ENCODE measurements around the gene TUBGCP2.

TUBGCP2 gene, protein sequence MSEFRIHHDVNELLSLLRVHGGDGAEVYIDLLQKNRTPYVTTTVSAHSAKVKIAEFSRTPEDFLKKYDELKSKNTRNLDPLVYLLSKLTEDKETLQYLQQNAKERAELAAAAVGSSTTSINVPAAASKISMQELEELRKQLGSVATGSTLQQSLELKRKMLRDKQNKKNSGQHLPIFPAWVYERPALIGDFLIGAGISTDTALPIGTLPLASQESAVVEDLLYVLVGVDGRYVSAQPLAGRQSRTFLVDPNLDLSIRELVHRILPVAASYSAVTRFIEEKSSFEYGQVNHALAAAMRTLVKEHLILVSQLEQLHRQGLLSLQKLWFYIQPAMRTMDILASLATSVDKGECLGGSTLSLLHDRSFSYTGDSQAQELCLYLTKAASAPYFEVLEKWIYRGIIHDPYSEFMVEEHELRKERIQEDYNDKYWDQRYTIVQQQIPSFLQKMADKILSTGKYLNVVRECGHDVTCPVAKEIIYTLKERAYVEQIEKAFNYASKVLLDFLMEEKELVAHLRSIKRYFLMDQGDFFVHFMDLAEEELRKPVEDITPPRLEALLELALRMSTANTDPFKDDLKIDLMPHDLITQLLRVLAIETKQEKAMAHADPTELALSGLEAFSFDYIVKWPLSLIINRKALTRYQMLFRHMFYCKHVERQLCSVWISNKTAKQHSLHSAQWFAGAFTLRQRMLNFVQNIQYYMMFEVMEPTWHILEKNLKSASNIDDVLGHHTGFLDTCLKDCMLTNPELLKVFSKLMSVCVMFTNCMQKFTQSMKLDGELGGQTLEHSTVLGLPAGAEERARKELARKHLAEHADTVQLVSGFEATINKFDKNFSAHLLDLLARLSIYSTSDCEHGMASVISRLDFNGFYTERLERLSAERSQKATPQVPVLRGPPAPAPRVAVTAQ

DNA sequence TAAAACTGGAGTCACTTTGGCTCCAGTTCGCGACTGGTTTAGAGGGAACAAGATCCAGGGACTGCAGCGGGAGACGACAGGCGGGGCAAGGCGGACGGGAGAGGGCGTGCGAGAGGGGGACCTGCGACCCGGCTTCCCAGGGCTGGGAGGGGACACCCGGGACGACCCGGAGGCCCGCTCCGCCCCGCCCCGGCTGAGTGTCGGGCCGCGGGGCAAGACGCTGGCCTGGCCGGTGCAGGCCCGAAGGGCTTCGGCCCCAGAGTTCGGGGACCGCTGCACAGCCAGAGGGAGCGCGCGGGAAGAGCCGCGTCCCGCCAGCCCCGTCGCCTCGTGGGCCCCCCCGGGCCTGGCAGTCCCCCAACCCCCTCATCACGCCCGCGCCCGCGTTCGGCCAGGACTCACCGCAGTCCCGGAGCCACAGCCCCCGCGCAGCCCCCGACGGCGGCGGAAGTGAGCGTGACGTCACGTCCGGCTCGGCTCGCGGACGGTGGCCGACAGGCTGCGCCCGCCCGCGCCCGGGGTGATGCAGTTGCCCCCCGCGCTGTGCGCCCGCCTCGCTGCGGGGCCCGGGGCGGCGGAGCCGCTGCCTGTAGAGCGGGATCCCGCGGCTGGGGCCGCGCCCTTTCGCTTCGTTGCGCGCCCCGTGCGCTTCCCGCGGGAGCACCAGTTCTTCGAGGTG, at the start of gene TUBGCP2, which contains the start of gene ZNF511:
Gene TUBGCP2, minus strand, starts transcription at position 452 of the 679 bp plus-strand sequence. CDS start 5,931 bp downstream, outside the sequence.
Gene ZNF511, plus strand, starts transcription at position 494 of the 679 bp plus-strand sequence. Its CDS starts 30 bp downstream, at position 524.
- Histone ChIP-seq H3K27me3 (ENCODE audit: insufficient read depth, poor library complexity, severe bottlenecking) (no peaks in the 10 kb centered on the region), H3K27ac (ENCODE audit: poor library complexity, severe bottlenecking) (peak within 1 kb of the TSS; percentile 66), H3K9me3 (ENCODE audit: severe bottlenecking) (no peaks in the 10 kb centered on the region), H3K36me3 (ENCODE audit: low read depth) (peaks cover 32% of the 10 kb centered on the region), H3K4me3 (ENCODE audit: severe bottlenecking) (peak within 1 kb of the TSS; percentile 97), H3K4me1 (ENCODE audit: insufficient read depth, poor library complexity, severe bottlenecking) (peaks cover 3% of the 10 kb centered on the region)
- ATAC-seq (ENCODE audit: low read depth) (peak; percentile 68), DNase-seq (ENCODE audit: low spot score) (no peak)
- TF ChIP-seq, protein P1, sequence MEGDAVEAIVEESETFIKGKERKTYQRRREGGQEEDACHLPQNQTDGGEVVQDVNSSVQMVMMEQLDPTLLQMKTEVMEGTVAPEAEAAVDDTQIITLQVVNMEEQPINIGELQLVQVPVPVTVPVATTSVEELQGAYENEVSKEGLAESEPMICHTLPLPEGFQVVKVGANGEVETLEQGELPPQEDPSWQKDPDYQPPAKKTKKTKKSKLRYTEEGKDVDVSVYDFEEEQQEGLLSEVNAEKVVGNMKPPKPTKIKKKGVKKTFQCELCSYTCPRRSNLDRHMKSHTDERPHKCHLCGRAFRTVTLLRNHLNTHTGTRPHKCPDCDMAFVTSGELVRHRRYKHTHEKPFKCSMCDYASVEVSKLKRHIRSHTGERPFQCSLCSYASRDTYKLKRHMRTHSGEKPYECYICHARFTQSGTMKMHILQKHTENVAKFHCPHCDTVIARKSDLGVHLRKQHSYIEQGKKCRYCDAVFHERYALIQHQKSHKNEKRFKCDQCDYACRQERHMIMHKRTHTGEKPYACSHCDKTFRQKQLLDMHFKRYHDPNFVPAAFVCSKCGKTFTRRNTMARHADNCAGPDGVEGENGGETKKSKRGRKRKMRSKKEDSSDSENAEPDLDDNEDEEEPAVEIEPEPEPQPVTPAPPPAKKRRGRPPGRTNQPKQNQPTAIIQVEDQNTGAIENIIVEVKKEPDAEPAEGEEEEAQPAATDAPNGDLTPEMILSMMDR (IDR thresholded peaks at IDR 0.05; ENCODE audit: poor library complexity, severe bottlenecking), result no peak

DNA sequence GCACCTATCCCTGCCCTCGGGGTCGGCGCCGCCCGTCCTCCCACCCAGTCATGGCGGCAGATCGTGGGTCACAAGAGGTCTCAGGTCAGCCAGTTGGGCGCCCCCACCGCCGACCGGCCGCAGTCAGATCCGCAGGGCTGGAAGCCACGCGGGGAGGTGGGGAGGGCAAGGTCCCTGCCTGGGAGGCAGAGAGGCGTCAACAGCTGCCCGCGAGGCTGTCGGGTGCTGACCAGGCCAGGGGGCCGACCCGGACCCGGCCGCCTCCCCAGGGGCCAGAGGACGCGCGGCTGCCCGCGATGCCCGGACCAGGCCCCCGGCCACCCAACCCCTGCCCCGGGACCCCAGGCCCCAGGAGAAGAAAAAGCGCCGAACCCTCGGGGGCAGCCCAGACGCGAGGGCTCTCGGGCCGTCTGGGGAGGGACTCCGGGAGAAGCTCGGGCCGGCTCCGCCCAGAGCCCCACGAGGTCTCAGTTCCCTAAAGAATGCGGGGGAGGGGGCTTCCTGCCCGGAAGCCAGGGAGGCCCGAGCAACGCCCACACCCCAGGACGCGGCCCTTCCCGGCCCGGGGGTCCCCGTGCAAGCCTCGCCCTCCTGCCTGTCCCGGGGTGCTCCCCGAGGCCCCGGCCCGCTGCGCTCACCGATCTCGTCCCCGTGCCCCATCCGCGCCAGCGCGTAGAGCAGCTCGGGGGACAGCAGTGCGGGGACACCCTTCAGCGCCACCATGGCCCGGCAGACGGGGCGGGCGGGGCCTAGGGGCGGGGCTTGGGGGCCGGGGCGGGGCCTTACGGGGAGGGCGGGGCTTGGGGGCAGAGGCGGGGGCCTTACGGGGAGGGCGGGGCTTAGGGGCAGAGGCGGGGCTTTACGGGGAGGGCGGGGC, 48.9 kb upstream of the TUBGCP2 start, which contains the start of gene FUOM:
Gene FUOM, minus strand, starts transcription at position 735 of the 877 bp plus-strand sequence. Its CDS starts 12 bp downstream, at position 723.
- no peak for DNase-seq (ENCODE audit: low spot score)
- Histone ChIP-seq H3K4me1 (ENCODE audit: insufficient read depth, poor library complexity, severe bottlenecking) (no peaks in the 10 kb centered on the region), H3K27me3 (ENCODE audit: insufficient read depth, poor library complexity, severe bottlenecking) (no peaks in the 10 kb centered on the region), H3K4me3 (ENCODE audit: severe bottlenecking) (peak within 1 kb of the TSS; percentile 68), H3K36me3 (ENCODE audit: low read depth) (peaks cover 13% of the 10 kb centered on the region; the same call in 1 of the 2 replicates), H3K9me3 (ENCODE audit: severe bottlenecking) (no peaks in the 10 kb centered on the region), H3K27ac (ENCODE audit: poor library complexity, severe bottlenecking) (peak within 1 kb of the TSS; percentile 5)
- TF ChIP-seq, protein P1 (IDR thresholded peaks at IDR 0.05; ENCODE audit: poor library complexity, severe bottlenecking), result no peak
- peak; percentile 65 for ATAC-seq (ENCODE audit: low read depth)

DNA sequence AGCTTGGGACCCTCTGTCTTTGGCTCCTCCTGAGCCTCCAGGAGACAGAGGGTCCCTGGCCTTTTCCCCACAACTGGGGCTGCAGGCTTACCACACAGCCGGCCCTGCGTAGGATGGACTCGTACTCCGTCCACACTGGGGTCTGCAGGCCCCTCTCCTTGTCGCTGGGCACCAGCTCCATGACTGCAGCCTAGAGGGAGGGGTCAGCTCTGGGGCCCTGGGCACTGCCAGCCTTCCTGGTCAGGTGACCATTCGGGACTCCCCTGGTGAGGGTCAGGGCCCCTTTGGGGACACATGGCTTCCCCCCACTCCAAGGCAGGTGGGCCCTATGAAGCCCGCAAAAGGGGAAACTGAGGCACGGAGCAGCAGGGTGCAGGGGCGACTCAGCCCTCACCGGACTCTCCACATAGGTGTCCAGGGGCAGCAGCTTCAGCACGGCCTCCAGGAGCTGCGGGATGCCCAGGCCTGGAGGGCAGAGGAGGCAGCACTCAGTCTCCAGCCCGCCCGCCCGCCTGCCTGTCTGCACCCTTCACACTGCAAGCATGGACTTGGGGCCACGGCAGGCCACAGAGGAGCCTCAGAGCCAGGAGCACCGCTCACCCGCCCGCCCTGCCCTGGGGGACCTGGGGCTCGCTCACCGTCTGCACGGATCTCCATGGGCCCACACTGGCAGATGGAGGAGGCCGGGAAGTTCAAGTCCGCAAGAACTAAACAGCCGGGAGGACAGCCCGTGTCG, 48.0 kb upstream of the TUBGCP2 start:
- peak; percentile 24 for ATAC-seq (ENCODE audit: low read depth)

More for the DNA sequence above, 48.0 kb upstream of the TUBGCP2 start:
- peaks cover 8% of the 10 kb centered on the region; the same call in 1 of the 2 replicates for H3K36me3 ChIP-seq (ENCODE audit: low read depth)
- peak overlapping the region; percentile 5 for H3K27ac ChIP-seq (ENCODE audit: poor library complexity, severe bottlenecking)
- TF ChIP-seq, protein P1 (IDR thresholded peaks at IDR 0.05; ENCODE audit: poor library complexity, severe bottlenecking), result no peak
- no peaks in the 10 kb centered on the region for H3K4me1 ChIP-seq (ENCODE audit: insufficient read depth, poor library complexity, severe bottlenecking)
- no peaks in the 10 kb centered on the region for H3K9me3 ChIP-seq (ENCODE audit: severe bottlenecking)
- peak overlapping the region; percentile 68 for H3K4me3 ChIP-seq (ENCODE audit: severe bottlenecking)
- DNase-seq (ENCODE audit: low spot score), result no peak
- H3K27me3 ChIP-seq (ENCODE audit: insufficient read depth, poor library complexity, severe bottlenecking), result no peaks in the 10 kb centered on the region
